PC-9 (cell line): ENCODE measurements around the gene KY.

Source experiments
- EZH2 ChIP-seq: fragments of 200-600 bp; sonication (generic); IDR thresholded peaks from 2 replicates; pipeline ENCODE4 v1.8.0; 2017; ENCODE audit warnings: antibody characterized with exemption, low read depth
- TF ChIP-seq, protein P1 (sequence below): fragments of 200-600 bp; sonication (generic); conservative IDR thresholded peaks from 2 replicates; pipeline ENCODE4 v1.6.1; 2017; ENCODE audit warnings: mixed run types, antibody characterized with exemption, mild to moderate bottlenecking, moderate library complexity

DNA sequence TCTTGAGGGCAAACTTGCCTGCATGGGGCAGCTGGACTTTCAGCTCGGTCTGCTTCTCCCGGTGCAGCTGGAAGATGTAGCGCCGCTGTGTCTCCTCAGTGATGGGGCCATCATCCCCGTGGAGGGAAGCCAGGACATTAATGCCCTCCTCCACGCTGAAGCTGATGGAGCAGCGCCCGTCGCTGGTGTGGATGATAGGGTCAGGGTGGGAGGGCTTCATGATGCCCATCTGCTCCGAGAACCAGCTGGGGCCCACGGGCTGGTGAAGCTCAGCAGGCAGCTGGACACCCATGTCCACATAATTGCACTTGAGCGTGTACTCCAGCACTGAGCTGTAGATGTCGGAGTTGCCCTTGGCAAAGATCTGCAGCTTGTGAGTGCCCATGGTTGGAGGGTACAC, 46.9 kb downstream of the KY start:
- TF ChIP-seq EZH2, result no peak
- TF ChIP-seq, protein P1, sequence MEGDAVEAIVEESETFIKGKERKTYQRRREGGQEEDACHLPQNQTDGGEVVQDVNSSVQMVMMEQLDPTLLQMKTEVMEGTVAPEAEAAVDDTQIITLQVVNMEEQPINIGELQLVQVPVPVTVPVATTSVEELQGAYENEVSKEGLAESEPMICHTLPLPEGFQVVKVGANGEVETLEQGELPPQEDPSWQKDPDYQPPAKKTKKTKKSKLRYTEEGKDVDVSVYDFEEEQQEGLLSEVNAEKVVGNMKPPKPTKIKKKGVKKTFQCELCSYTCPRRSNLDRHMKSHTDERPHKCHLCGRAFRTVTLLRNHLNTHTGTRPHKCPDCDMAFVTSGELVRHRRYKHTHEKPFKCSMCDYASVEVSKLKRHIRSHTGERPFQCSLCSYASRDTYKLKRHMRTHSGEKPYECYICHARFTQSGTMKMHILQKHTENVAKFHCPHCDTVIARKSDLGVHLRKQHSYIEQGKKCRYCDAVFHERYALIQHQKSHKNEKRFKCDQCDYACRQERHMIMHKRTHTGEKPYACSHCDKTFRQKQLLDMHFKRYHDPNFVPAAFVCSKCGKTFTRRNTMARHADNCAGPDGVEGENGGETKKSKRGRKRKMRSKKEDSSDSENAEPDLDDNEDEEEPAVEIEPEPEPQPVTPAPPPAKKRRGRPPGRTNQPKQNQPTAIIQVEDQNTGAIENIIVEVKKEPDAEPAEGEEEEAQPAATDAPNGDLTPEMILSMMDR, result no peak
